ENCODE measurements around the gene CTRL. TPM values are rescaled to one million over a fixed set of nuclear protein-coding genes. Genes with fewer than 3 reads are reported as not detected.

The CTRL gene
- total RNA-seq, 2 donors from 2014 or later = 0.85 TPM; not detected in 1

- intact Hi-C loops (cut with DNase I) = loop anchor here (10.0 kb wide), 1 partner anchor 399 kb away; no protein-coding TSS in a partner anchor
- DNase-seq (ENCODE audit: low spot score) = no peak
- no peaks in the 10 kb centered on the region for H3K36me3 ChIP-seq
- WGBS = 79% methylated on average over 7 of the region's 7 CpGs
- peaks cover 14% of the 10 kb centered on the region for H3K4me1 ChIP-seq (replicated peaks)
- H3K4me3 ChIP-seq = no peak overlapping the region
- no peak overlapping the region for H3K27ac ChIP-seq
- no peaks in the 10 kb centered on the region for H3K27me3 ChIP-seq (replicated peaks; ENCODE audit: insufficient read depth)
- H3K9me3 ChIP-seq = no peaks in the 10 kb centered on the region
- no peak for TF ChIP-seq POLR2AphosphoS5 (IDR thresholded peaks at IDR 0.05)
Measured at GRCh38 chr16:67933805-67934204, 2.1 kb upstream of the CTRL start.

GRCh38 chr16:67932462-67932840, 789 bp upstream of the CTRL start:
- intact Hi-C loops (cut with DNase I) = loop anchor here (10.0 kb wide), 1 partner anchor 398 kb away; no protein-coding TSS in a partner anchor
- H3K4me3 ChIP-seq = no peak overlapping the region

GRCh38 chr16:67930678-67931211, 917 bp downstream of the CTRL start:
- TF ChIP-seq POLR2AphosphoS5 (IDR thresholded peaks at IDR 0.05) (no peak), CTCF (IDR thresholded peaks at IDR 0.05) (no peak), POLR2A (IDR thresholded peaks at IDR 0.05) (no peak)
- intact Hi-C loops (cut with DNase I) = loop anchor here (10.0 kb wide), 1 partner anchor 396 kb away; no protein-coding TSS in a partner anchor
- DNase-seq (ENCODE audit: low spot score) = no peak
- Histone ChIP-seq H3K4me3 (no peak overlapping the region), H3K9me3 (no peaks in the 10 kb centered on the region), H3K27ac (no peak overlapping the region), H3K27me3 (replicated peaks; ENCODE audit: insufficient read depth) (no peaks in the 10 kb centered on the region), H3K4me1 (replicated peaks) (peaks cover 17% of the 10 kb centered on the region), H3K36me3 (no peaks in the 10 kb centered on the region)
- 88% methylated on average over 17 of the region's 17 CpGs for WGBS

More at GRCh38 chr16:67932462-67932840, 789 bp upstream of the CTRL start:
- Histone ChIP-seq H3K27me3 (replicated peaks; ENCODE audit: insufficient read depth) (no peaks in the 10 kb centered on the region), H3K27ac (no peak overlapping the region), H3K36me3 (no peaks in the 10 kb centered on the region), H3K4me1 (replicated peaks) (peaks cover 13% of the 10 kb centered on the region), H3K9me3 (no peaks in the 10 kb centered on the region)
- no peak for DNase-seq (ENCODE audit: low spot score)
- TF ChIP-seq POLR2A (IDR thresholded peaks at IDR 0.05) = no peak
- 92% methylated on average over 4 of the region's 4 CpGs for WGBS

- WGBS = 87% methylated on average over 14 of the region's 14 CpGs
- no peaks in the 10 kb centered on the region for H3K27me3 ChIP-seq (replicated peaks; ENCODE audit: insufficient read depth)
- H3K36me3 ChIP-seq = no peaks in the 10 kb centered on the region
- DNase-seq (ENCODE audit: low spot score) = no peak
- no peak overlapping the region for H3K4me3 ChIP-seq
- H3K4me1 ChIP-seq (replicated peaks) = peaks cover 16% of the 10 kb centered on the region
- no peaks in the 10 kb centered on the region for H3K9me3 ChIP-seq
- no peak overlapping the region for H3K27ac ChIP-seq
- no peak for TF ChIP-seq POLR2A (IDR thresholded peaks at IDR 0.05)
- TF ChIP-seq POLR2AphosphoS5 (IDR thresholded peaks at IDR 0.05) = no peak
- TF ChIP-seq CTCF (IDR thresholded peaks at IDR 0.05) = no peak
- intact Hi-C loops (cut with DNase I) = loop anchor here (10.0 kb wide), 1 partner anchor 395 kb away; no protein-coding TSS in a partner anchor
Measured at GRCh38 chr16:67930191-67930590, 1.5 kb downstream of the CTRL start.

- Histone ChIP-seq H3K9me3 (no peaks in the 10 kb centered on the region), H3K36me3 (no peaks in the 10 kb centered on the region), H3K4me3 (no peak overlapping the region), H3K4me1 (replicated peaks) (peaks cover 12% of the 10 kb centered on the region), H3K27ac (no peak overlapping the region), H3K27me3 (replicated peaks; ENCODE audit: insufficient read depth) (no peaks in the 10 kb centered on the region)
- intact Hi-C loops (cut with DNase I) = loop anchor here (1.0 to 5.0 kb wide), 2 partner anchors 45 to 256 kb away; no protein-coding TSS in a partner anchor
- WGBS = 46% methylated on average over 15 of the region's 16 CpGs
- TF ChIP-seq POLR2A (IDR thresholded peaks at IDR 0.05) (no peak), POLR2AphosphoS5 (IDR thresholded peaks at IDR 0.05) (peak; percentile 40), CTCF (IDR thresholded peaks at IDR 0.05) (peak; percentile 60 to 94 (median 83))
- peak; percentile 62 for DNase-seq (ENCODE audit: low spot score)
Measured at GRCh38 chr16:67928561-67929364, 2.9 kb downstream of the CTRL start.

Data from prostate gland (tissue), 2 donors.